Small intestine (tissue), 7 donors: ENCODE measurements around the gene TM2D1. TPM values are rescaled to one million over a fixed set of nuclear protein-coding genes. Genes with fewer than 3 reads are reported as not detected.

Experiments
- DNase-seq, 2 donors: peaks; one replicate each; pipeline versions ENCODE4 v3.0.0 to v3.0.0-alpha.2; 2013
- FAIRE-seq: peaks from 2 replicates; lab custom pipeline; 2012; peaks lifted over from hg19 to GRCh38; lab: Jason Lieb, UNC
- H3K27ac ChIP-seq, 3 donors: one replicate each; pipeline ENCODE4 v1.5.1; 2013; ENCODE audit warnings: low read length in 2 of 3, mild to moderate bottlenecking in 2 of 3, control low read depth in 1 of 3, inconsistent platforms in 1 of 3, low read depth in 1 of 3, moderate library complexity in 1 of 3
- H3K27me3 ChIP-seq, 3 donors: one replicate each; pipeline ENCODE4 v1.6.1; 2013; ENCODE audit warnings: low read length in 3 of 3, inconsistent platforms in 1 of 3; ENCODE audit not compliant: control insufficient read depth in 3 of 3, insufficient read depth in 3 of 3
- H3K36me3 ChIP-seq, 3 donors: one replicate each; pipeline ENCODE4 v1.6.1; 2013; ENCODE audit warnings: low read length in 3 of 3, inconsistent platforms in 1 of 3, low read depth in 1 of 3, mild to moderate bottlenecking in 1 of 3, moderate library complexity in 1 of 3; ENCODE audit not compliant: control insufficient read depth in 3 of 3, insufficient read depth in 2 of 3
- H3K4me1 ChIP-seq, 3 donors: one replicate each; pipeline ENCODE4 v1.6.1; 2013; ENCODE audit warnings: low read length in 2 of 3, inconsistent platforms in 1 of 3, low read depth in 1 of 3, mild to moderate bottlenecking in 1 of 3, moderate library complexity in 1 of 3; ENCODE audit not compliant: control insufficient read depth in 3 of 3, insufficient read depth in 2 of 3
- H3K4me3 ChIP-seq, 3 donors: one replicate each; pipeline ENCODE4 v1.5.1; 2013; ENCODE audit warnings: low read length in 3 of 3, control low read depth in 1 of 3, inconsistent platforms in 1 of 3, low read depth in 1 of 3, mild to moderate bottlenecking in 1 of 3, moderate library complexity in 1 of 3
- H3K9me3 ChIP-seq, 2 donors: one replicate each; pipeline ENCODE4 v1.6.1; 2013; ENCODE audit warnings: low read depth in 1 of 2, low read length in 1 of 2; ENCODE audit not compliant: control insufficient read depth in 2 of 2, insufficient read depth in 1 of 2
- WGBS, 3 donors: extraction: QIAGEN DNeasy Blood & Tissue Kit; methylation state at CpG; one replicate each; pipeline ENCODE4 v1.1.7; 2013; 5-methylcytosine and 5-hydroxymethylcytosine counted together
- polyA plus RNA-seq, 4 donors: library from polyadenylated mRNA; stranded (reverse) in 3 of 4; unstranded in 1 of 4; fragments of 200-250 nt in 3 of 4; fragments of 120-200 nt in 1 of 4; gene quantifications; one replicate each; pipeline versions ENCODE4 v1.2.1 to v1.2.3, GENCODE V29; 2013
- donor health status: healthy with polysubstance abuse.
- donor health status: control.
- donor health status: control.
- donor health status: Bipolar disorder and iron deficiency.
- donor health status: healthy.

TM2D1 gene
- polyA plus RNA-seq, 4 donors: 7.4 to 50.6 (median 21.3) TPM

DNA sequence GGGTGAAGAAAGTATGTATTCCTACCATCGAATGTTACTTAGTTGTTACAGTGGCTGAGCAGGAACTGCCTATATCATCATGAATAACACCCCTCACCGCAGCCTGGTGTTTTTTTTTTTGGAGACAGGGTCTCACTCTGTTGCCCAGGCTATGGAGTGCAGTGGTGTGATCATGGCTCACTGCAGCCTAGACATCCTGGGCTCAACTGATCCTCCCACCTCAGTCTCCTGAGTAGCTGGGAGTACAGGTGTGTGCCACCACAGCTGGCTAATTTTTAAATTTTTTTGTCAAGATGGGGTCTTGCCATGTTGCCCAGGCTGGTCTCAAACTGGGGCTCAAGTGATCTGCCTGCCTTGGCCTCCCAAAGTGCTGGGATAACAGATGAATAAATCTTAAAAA lies 24.6 kb upstream of the TM2D1 start:
- Histone ChIP-seq H3K27ac (no peak overlapping the region), H3K27me3 (no peaks in the 10 kb centered on the region), H3K9me3 (no peaks in the 10 kb centered on the region), H3K4me3 (no peak overlapping the region), H3K36me3 (peaks cover 0 to 2% (median 0%) of the 10 kb centered on the region in 3 donors), H3K4me1 (peaks cover 0 to 8% (median 4%) of the 10 kb centered on the region in 3 donors)
- FAIRE-seq: no peak
- DNase-seq: no peak
- 94 to 100% (median 95%) methylated on average over 2 of the region's 2 CpGs for WGBS, 3 donors

DNA sequence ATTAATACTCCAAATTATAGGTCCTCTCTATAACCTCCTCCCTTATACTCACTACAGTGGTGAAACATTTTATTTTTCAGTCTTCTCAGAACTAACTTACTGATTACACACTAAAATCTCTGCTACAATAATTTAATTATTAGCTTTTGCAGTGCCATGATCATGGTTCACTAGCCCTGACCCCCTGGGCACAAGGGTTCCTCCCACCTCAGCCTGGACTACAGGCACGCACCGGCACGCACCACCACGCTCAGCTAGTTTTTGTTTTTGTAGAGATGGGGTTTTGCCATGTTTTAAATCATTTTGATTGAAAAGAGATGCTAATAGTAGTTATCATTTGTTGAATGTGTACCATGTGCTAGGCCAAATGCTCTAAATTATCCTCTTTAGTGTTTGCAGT lies 23.6 kb upstream of the TM2D1 start:
- DNase-seq (no peak), FAIRE-seq (no peak)

DNA sequence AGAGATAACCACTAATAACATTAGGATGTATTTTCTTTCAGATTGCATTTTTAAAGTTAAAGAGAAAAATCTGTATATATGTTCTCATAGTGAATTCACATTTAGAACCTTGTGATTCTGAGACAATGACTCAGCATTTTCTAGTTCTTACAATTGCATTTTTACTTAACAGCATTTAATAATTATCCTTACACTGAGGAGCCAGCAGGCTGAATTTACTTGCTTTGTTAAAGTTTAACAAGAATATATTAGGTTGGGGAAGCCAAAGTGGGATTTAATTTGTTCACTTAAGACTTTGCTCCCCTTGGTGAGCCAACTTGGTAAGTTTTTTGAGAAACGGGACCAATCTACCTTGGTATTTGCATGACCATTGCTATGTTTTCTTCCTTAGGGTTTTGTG lies 21.9 kb upstream of the TM2D1 start:
- Histone ChIP-seq H3K9me3 (no peaks in the 10 kb centered on the region), H3K27ac (no peak overlapping the region), H3K27me3 (no peaks in the 10 kb centered on the region), H3K4me1 (peaks cover 0 to 8% (median 4%) of the 10 kb centered on the region in 3 donors), H3K36me3 (peaks cover 0 to 2% (median 0%) of the 10 kb centered on the region in 3 donors), H3K4me3 (no peak overlapping the region)
- DNase-seq: peak; percentile 33 to 55
- FAIRE-seq: no peak
- WGBS, 3 donors: 12 to 51% (median 25%) methylated on average over 1 of the region's 1 CpG

More for the DNA sequence above, 23.6 kb upstream of the TM2D1 start:
- H3K9me3 ChIP-seq: no peaks in the 10 kb centered on the region
- H3K4me1 ChIP-seq: peaks cover 0 to 8% (median 4%) of the 10 kb centered on the region in 3 donors
- peaks cover 0 to 2% (median 0%) of the 10 kb centered on the region in 3 donors for H3K36me3 ChIP-seq
- H3K27ac ChIP-seq: no peak overlapping the region
- no peak overlapping the region for H3K4me3 ChIP-seq
- H3K27me3 ChIP-seq: no peaks in the 10 kb centered on the region
- 98 to 99% (median 99%) methylated on average over 4 of the region's 4 CpGs for WGBS, 3 donors

DNA sequence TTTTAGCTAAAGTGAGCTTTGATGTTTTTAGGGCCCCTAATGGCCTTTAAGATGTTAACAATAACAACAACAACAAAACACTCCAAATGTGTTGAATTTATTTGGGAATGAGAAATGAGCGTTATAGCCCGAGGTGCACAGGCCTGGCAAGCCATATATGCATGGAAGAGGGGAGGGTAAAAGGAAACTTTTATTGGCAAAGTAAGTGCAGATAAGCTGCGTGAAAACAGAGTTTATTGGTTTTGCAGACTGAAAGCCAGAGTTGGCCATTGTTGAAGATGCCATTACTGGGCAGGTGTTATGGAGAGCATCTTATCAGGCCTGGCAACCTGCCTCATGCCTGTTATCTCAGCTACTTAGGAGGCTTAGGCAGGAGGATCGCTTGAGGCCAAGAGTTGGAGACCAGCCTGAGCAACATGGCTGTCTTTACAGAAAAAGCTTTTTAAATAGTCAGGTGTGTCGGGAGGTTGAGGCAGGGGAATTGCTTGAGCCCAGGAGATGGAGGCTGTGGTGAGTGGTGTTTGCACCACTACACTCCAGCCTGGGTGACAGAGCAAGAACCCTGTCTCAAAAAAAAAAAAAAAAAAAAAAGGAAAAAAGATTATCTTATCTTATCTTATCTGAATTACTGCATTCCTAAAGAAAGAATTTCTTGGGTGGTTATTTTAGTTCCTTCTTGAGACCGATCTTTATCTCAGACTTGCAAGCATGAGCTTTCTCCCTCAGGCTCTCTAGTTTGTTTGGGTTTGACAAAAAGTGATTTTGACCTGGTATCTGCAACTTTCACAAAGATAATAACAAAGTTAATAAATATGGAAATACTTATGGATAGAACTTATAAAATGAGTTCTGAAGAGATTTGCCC lies 19.0 kb upstream of the TM2D1 start:
- DNase-seq (peak in 1 of 2 donors; percentile 28), FAIRE-seq (no peak)
- WGBS, 3 donors: 35 to 77% (median 54%) methylated on average over 6 of the region's 6 CpGs
- peaks cover 0 to 8% (median 4%) of the 10 kb centered on the region in 3 donors for H3K4me1 ChIP-seq
- H3K9me3 ChIP-seq: no peaks in the 10 kb centered on the region
- peaks cover 0 to 2% (median 0%) of the 10 kb centered on the region in 3 donors for H3K36me3 ChIP-seq
- peak overlapping the region in 2 of 3 donors; percentile 90 to 100 for H3K4me3 ChIP-seq
- no peaks in the 10 kb centered on the region for H3K27me3 ChIP-seq
- peak overlapping the region in 1 of 3 donors; percentile 94 for H3K27ac ChIP-seq

DNA sequence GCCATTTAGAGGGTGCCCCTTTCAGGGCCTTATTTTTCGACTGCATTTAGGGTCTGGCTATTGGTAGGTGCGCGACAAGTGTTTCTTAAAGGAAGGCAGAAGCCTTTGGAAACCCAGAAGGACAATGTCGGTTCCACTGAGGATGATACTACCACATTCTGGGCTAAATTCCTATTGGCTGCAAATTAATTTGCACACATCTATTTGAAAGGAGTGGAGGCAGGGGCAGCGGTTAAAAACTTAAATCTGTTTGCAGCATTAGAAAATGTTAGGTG lies 18.4 kb upstream of the TM2D1 start:
- Histone ChIP-seq H3K4me1 (peaks cover 0 to 8% (median 4%) of the 10 kb centered on the region in 3 donors), H3K9me3 (no peaks in the 10 kb centered on the region), H3K4me3 (peak overlapping the region; percentile 90 to 100 (median 92)), H3K27me3 (no peaks in the 10 kb centered on the region), H3K27ac (peak overlapping the region; percentile 90 to 95 (median 94)), H3K36me3 (no peaks in the 10 kb centered on the region)
- no peak for DNase-seq
- no peak for FAIRE-seq
- WGBS, 3 donors: 26 to 56% (median 29%) methylated on average over 5 of the region's 5 CpGs

DNA sequence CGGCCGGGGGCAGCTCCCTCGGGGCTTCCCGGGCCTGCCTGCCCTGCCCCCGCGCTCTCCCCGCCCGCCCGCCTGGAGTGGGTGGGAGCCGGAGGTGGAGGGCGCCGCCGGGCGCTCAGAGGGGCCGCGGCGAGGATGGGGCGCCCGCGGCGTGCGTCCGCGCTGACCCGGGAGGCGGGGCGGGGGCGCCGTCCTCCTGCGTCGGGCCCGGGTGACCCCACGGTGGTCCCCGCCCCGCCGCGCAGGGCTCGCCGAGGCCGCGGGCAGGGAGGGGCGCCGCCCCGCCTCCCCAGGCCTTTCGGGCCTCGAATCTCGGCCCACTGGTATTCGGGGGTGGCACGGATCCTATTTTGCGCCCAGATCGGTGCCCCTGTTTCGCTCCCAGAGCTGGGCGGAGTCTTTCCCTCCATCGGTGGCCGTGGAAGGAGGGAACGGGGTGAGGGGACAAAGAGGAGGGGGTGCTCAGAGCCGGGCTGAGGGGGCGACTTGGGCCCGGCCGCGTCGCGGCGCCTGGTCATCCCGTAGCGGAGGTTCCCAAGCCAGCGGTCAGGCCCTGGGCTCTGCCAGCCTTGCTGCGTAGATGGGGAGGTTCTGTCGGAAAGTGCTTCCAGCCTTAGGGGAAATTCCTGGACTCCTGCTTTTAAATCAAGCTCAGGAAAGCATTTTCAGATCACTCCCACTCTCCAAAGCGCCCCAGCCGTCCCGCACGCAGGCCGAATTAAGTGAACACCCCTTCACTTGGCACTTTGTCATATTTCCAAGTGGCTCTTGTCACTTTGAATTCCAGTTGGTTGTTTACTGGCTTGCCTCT lies 17.9 kb upstream of the TM2D1 start:
- FAIRE-seq: no peak
- H3K27ac ChIP-seq: peak overlapping the region; percentile 90 to 95 (median 94)
- no peaks in the 10 kb centered on the region for H3K9me3 ChIP-seq
- H3K4me3 ChIP-seq: peak overlapping the region; percentile 90 to 100 (median 92)
- WGBS, 3 donors: 3 to 13% (median 6%) methylated on average over 40 to 74 of the region's 74 CpGs
- DNase-seq: peak; percentile 30 to 71
- H3K27me3 ChIP-seq: no peaks in the 10 kb centered on the region
- no peaks in the 10 kb centered on the region for H3K36me3 ChIP-seq
- peaks cover 0 to 8% (median 4%) of the 10 kb centered on the region in 3 donors for H3K4me1 ChIP-seq

DNA sequence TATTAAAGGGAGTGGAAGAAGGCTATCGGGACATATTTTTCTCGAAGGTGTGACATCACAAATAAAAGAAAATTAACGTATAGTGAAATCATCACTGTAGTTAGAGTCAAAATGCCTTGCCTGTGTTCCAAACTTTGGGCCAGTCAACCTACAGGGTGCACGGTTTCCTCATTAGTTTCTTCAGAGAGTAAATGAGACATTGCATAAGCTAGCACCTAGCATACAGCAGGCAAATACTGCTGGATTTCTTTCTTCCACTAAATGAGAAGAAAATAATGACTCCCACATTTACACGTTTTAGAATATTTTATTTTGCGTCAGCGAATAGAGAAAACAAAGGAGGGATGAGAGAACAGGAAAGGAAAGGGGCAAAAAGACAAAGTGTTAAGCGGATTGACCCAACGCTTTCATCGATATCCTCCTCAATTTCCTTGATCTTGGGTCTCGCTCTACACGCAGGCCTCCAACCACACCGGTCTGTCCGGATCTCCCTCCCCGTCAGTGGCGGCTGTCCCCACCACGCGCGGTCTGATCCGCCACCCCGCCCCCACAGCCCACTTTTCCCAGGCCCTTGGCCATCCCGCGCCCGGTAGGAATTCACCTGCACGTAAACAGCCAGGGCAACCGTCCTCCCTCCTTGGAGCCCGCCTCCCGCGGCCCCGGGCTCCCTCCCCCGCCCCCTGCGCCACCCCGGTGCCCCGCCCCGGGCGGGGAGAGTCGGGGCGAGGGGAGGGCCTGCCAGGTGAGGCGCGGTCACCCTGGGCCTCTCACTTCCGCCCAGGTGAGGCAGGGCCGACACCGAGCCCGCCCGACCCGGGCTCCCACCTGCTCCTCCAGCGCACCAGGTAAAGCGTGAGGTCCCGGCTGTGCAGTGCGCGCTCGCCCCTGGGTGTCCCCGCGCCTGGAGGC lies 17.0 kb upstream of the TM2D1 start, which contains the start of gene PATJ:
Gene PATJ, plus strand, starts transcription at position 770 of the 909 bp plus-strand sequence. CDS start 20,413 bp downstream, outside the sequence.
- WGBS, 3 donors: 2 to 4% (median 4%) methylated on average over 36 to 54 of the region's 54 CpGs

More for the DNA sequence above, 17.0 kb upstream of the TM2D1 start, which contains the start of gene PATJ:
- Histone ChIP-seq H3K36me3 (no peaks in the 10 kb centered on the region), H3K4me1 (peaks cover 0 to 6% (median 4%) of the 10 kb centered on the region in 3 donors), H3K27ac (peak within 1 kb of the TSS; percentile 90 to 95 (median 94)), H3K9me3 (no peaks in the 10 kb centered on the region), H3K27me3 (no peaks in the 10 kb centered on the region), H3K4me3 (peak within 1 kb of the TSS; percentile 90 to 100 (median 92))
- peak; percentile 93 to 94 for DNase-seq
- FAIRE-seq: no peak
